SK-N-SH (cell line): ENCODE data around the gene AKAP6. TPM values are rescaled to one million over a fixed set of nuclear protein-coding genes. Genes with fewer than 3 reads are reported as not detected.

ENCODE experiments used
- CHD2 ChIP-seq: fragments of 150-350 bp; IDR thresholded peaks from 2 replicates; pipeline ENCODE4 v1.6.1; 2018; ENCODE audit warnings: low read length; ENCODE audit not compliant: partially characterized antibody
- CTCF ChIP-seq: fragments of 200-600 bp; sonication (generic); IDR thresholded peaks from 2 replicates; pipeline ENCODE4 v1.6.1; 2017; ENCODE audit warnings: antibody characterized with exemption, mild to moderate bottlenecking, moderate library complexity
- FOSL2 ChIP-seq: IDR thresholded peaks from 2 replicates; pipeline ENCODE4 v1.4.0; 2012; ENCODE audit warnings: low read depth, mild to moderate bottlenecking, moderate library complexity, borderline replicate concordance
- FOXJ3 ChIP-seq: sonication (generic); formaldehyde crosslinking; IDR thresholded peaks from 2 replicates; pipeline ENCODE4 v1.5.1; 2020; ENCODE audit warnings: mild to moderate bottlenecking, missing genetic modification reagents
- FOXM1 ChIP-seq: IDR thresholded peaks from 2 replicates; pipeline ENCODE4 v1.4.0; 2012; ENCODE audit warnings: low read depth, mild to moderate bottlenecking
- IRF3 ChIP-seq: fragments of 150-350 bp; IDR thresholded peaks from 2 replicates; pipeline ENCODE4 v1.6.1; 2016; ENCODE audit warnings: mild to moderate bottlenecking, low read depth, low read length
- MAX ChIP-seq: IDR thresholded peaks from 2 replicates; pipeline ENCODE4 v1.4.0; 2012; ENCODE audit warnings: low read depth
- MXI1 ChIP-seq: IDR thresholded peaks from 2 replicates; pipeline ENCODE4 v1.6.1; 2012; ENCODE audit warnings: mild to moderate bottlenecking, low read depth, low read length, improper control_type of control experiment
- NFIC ChIP-seq: IDR thresholded peaks from 2 replicates; pipeline ENCODE4 v1.4.0; 2012; ENCODE audit warnings: borderline replicate concordance
- NRF1 ChIP-seq: IDR thresholded peaks from 2 replicates; pipeline ENCODE4 v1.6.1; 2012; ENCODE audit warnings: low read depth, mild to moderate bottlenecking, low read length
- PBX3 ChIP-seq: IDR thresholded peaks from 2 replicates; pipeline ENCODE4; 2012
- RAD21 ChIP-seq: IDR thresholded peaks from 2 replicates; pipeline ENCODE4 v1.6.1; 2012; ENCODE audit warnings: mild to moderate bottlenecking, low read length
- RFX5 ChIP-seq: IDR thresholded peaks from 2 replicates; pipeline ENCODE4 v1.6.1; 2012; ENCODE audit warnings: mild to moderate bottlenecking, improper control_type of control experiment, low read length
- SMC3 ChIP-seq: IDR thresholded peaks from 2 replicates; pipeline ENCODE4 v1.6.1; 2012; ENCODE audit warnings: low read depth, low read length, improper control_type of control experiment
- TAF1 ChIP-seq: IDR thresholded peaks from 2 replicates; pipeline ENCODE4 v1.6.1; 2012; ENCODE audit warnings: low read depth, mild to moderate bottlenecking, low read length, moderate library complexity, borderline replicate concordance
- TEAD4 ChIP-seq: IDR thresholded peaks from 2 replicates; pipeline ENCODE4 v1.4.0; 2012; ENCODE audit warnings: mild to moderate bottlenecking, borderline replicate concordance; ENCODE audit not compliant: insufficient read depth
- USF1 ChIP-seq: IDR thresholded peaks from 2 replicates; pipeline ENCODE4 v1.4.0; 2012; ENCODE audit warnings: low read depth, borderline replicate concordance
- USF2 ChIP-seq: fragments of 150-350 bp; IDR thresholded peaks from 2 replicates; pipeline ENCODE4 v1.6.1; 2017; ENCODE audit warnings: antibody characterized with exemption, low read length, low read depth, borderline replicate concordance
- YY1 ChIP-seq: IDR thresholded peaks from 2 replicates; pipeline ENCODE4 v1.4.0; 2012; ENCODE audit warnings: low read depth, mild to moderate bottlenecking
- ZBTB33 ChIP-seq: IDR thresholded peaks from 2 replicates; pipeline ENCODE4 v1.4.0; 2012; ENCODE audit warnings: low read depth, borderline replicate concordance
- polyA plus RNA-seq, 3 experiments: library from polyadenylated mRNA; depleted of rRNA; stranded (reverse); fragments of >200 nt; gene quantifications; 2 replicates each; pipeline ENCODE4 v1.2.3, GENCODE V29; 2012

Gene AKAP6
- polyA plus RNA-seq, 1 of the 3 experiments (the other 2 are of a cell fraction): 1.7 TPM

GRCh38 chr14:32593290-32593942 is 264.3 kb downstream of the AKAP6 start (continued):
- 0 out of 2 replicates have a peak, but pooled peaks have one; percentile 43 for TF ChIP-seq MAX
- TF ChIP-seq USF1: no peak
- no peak for TF ChIP-seq FOXJ3 (CRISPR knock-in tag)
- TF ChIP-seq NRF1: no peak
- TF ChIP-seq CHD2: no peak
- TF ChIP-seq IRF3: no peak
- no peak for TF ChIP-seq USF2
- no peak for TF ChIP-seq MXI1
- TF ChIP-seq SMC3: no peak
- TF ChIP-seq CTCF: no peak
- peak; percentile 78; the same call in 1 of the 2 replicates for TF ChIP-seq FOXM1
- peak; percentile 75 for TF ChIP-seq FOSL2
- TF ChIP-seq ZBTB33: peak; percentile 66; the same call in 1 of the 2 replicates
- peak; percentile 79 for TF ChIP-seq TEAD4
- TF ChIP-seq RFX5: no peak
- TF ChIP-seq YY1: no peak
- TF ChIP-seq NFIC: peak; percentile 78
- TF ChIP-seq TAF1: no peak
- peak; percentile 85 for TF ChIP-seq PBX3
- no peak for TF ChIP-seq RAD21
- TF ChIP-seq, all 33 proteins: peak for 14
